ENCODE measurements around the gene ATXN2L.

DNA sequence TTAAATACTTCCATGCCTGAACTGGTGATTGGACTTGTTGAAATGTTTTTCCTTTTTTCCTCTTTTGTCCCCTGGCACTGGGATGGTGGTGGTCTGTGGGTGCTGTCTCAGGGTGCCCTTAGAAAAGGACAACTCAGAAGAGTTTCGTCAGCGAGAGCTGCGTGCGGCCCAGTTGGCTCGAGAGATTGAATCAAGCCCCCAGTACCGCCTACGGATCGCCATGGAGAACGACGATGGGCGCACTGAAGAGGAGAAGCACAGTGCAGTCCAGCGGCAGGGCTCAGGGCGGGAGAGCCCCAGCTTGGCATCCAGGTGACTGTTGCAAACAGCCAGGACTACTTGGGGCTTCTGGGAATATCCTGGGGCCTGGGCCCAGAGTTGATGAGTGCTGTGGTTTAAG lies 6.9 kb downstream of the ATXN2L start:
- TF ChIP-seq, protein P1, sequence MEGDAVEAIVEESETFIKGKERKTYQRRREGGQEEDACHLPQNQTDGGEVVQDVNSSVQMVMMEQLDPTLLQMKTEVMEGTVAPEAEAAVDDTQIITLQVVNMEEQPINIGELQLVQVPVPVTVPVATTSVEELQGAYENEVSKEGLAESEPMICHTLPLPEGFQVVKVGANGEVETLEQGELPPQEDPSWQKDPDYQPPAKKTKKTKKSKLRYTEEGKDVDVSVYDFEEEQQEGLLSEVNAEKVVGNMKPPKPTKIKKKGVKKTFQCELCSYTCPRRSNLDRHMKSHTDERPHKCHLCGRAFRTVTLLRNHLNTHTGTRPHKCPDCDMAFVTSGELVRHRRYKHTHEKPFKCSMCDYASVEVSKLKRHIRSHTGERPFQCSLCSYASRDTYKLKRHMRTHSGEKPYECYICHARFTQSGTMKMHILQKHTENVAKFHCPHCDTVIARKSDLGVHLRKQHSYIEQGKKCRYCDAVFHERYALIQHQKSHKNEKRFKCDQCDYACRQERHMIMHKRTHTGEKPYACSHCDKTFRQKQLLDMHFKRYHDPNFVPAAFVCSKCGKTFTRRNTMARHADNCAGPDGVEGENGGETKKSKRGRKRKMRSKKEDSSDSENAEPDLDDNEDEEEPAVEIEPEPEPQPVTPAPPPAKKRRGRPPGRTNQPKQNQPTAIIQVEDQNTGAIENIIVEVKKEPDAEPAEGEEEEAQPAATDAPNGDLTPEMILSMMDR (IDR thresholded peaks at IDR 0.05; ENCODE audit: low read depth, low read length, poor library complexity, severe bottlenecking), result no peak
- TF ChIP-seq EZH2phosphoT487 (IDR thresholded peaks at IDR 0.05; ENCODE audit: borderline replicate concordance, low read length), result no peak

Data from DOHH2 (cell line).